Stimulated activated naive CD4-positive, alpha-beta T cell (primary cell): ENCODE data around the gene TSPAN15.
"Not testable (repeated sequence)": the region's sequence is repeated elsewhere in the genome, so short reads cannot be mapped to it uniquely, and the experiment has no call there.

Experiments
- DNase-seq, 6 experiments: peaks; one replicate each; lab custom pipeline; 2025; lab: John Stamatoyannopoulos, UW

TSPAN15 gene

DNA sequence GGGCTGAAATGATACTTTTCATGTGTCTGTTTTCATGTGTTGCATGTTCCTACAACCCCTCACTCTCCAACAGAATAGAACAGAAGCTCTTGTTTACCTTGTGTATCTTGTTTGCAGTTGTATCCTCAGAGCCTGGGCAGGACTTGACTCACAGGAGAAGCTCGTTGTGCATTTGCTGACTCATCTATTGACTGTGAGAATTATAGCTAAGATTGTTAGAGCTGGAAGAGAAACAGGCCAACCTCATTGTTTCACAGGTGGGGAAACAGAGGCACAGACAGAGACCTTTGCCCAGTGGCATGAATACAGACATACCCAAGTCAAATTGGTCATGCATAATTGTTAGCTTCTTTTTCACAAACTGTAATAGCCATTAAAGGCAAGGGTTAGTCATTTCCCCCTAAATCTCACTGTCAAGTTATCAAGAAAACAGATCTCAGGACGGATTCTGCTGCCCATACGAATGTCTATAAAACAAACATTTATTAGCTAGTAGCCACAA is 4.6 kb upstream of the TSPAN15 start:
- DNase-seq, result no peak

DNA sequence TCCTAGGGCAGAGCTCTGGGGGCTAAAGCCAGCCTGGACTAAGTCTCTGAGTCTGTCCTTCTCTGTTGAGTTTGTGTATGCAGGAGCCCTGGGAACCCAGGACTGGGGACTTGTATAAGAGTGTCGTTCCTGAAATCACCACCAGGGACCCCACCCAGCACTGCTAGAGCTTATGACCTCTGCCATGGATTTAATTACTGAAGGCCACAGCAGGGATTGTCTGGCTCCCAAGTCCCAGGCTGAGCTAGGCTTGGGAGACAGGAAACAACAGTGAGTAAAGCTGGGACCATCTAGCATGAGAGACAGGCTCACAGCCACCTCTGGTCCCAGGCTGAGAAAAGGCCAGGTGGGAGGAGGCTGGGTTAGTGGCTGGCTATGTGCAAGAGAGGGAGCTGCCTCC is 1.4 kb upstream of the TSPAN15 start:
- DNase-seq, result peak in 4 of 6 experiments; percentile 21 to 48 (median 34)

DNA sequence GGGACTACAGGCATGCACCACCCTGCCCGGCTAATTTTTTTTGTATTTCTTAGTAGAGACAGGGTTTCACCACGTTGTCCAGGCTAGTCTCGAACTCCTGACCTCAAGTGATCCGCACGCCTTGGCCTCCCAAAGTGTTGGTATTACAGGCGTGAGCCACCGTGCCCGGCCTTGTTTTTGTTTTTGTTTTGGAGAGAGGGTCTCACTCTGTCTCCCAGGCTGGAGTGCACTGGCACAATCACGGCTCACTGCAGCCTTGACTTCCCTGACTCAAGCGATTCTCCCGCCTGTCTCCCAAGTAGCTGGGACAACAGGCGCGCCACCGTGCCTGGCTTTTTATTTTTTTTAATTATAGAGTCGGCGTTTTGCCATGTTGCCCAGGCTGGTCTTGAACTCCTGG is 870 bp upstream of the TSPAN15 start:
- DNase-seq, result not testable (repeated sequence)

DNA sequence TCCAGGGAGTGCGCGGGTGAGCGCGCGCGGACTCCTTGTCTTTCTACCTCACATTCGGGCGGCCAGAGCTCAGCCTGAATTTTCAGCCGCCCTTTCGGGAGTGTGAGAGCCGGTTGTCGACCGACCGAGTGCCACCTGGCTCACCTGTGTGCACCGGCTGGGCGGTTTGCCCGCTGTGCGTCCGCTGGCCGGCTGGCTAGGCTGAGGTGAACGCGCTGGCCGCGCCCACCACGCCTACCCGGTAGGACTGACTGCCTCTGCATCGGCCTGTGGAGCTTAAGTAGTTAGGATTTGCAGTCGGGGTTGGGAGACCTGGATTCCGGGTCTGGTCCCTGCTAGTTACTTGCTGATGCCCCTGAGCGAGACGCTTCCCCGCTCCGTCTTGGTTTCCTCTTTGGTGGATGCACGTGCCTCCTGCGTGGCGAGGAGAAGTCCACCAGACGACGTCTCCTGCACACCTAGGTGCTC is 553 bp downstream of the TSPAN15 start:
- peak in 2 of 6 experiments; percentile 11 to 31 for DNase-seq

DNA sequence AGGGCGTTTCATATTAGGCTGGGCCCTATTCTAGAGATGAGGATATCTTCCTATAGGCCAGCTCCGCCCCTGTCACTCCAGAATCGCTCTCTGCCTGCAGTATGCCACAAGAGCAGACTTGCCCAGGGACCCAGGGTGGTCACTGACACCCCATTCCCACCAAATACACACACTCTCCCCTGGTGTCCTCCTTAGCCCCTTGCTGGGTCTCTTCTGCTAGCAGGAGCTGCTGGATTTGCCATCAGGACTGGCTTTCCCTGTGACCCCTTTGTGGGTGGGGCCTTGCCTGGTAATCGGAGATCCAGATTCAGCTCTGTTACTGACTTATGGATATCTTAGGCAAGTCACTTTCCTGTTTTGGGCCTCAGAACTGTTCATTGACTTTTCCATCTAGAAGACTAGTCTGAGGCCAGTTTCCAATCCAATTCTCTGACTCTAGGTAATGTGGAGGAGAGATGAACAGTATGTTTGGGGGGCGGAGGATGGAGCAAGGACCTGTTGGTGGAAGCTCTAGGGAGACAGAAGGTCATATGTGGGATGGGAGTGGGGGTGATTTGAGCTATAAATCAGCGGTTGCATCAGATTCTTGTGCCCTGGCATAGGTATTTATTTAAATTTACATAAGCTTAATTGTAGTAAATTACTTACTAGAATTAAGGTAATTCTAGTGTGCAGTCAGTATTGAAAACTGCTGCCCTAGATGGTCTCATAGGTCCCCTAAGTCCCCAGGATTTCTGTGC is 1.6 kb downstream of the TSPAN15 start:
- no peak for DNase-seq

DNA sequence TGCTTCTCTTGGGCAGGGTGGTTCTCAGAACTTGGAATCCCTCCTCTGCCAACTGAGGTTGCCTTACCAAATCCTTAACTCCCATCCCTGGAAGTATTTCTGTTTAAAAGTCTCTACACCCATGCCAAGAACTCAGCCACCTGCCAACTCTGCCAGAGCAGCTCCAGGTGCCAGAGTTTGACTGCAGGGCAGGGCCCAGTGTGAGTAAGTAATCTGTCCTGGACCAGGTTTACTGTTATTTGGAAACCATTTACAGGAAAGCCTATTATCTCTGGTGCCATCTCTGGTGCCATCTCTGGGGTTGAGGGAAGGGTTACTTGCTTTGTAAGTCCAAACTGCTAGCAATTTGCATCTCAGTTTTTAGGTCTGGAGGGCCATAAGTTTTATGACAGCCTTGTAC is 2.5 kb downstream of the TSPAN15 start:
- DNase-seq, result no peak

DNA sequence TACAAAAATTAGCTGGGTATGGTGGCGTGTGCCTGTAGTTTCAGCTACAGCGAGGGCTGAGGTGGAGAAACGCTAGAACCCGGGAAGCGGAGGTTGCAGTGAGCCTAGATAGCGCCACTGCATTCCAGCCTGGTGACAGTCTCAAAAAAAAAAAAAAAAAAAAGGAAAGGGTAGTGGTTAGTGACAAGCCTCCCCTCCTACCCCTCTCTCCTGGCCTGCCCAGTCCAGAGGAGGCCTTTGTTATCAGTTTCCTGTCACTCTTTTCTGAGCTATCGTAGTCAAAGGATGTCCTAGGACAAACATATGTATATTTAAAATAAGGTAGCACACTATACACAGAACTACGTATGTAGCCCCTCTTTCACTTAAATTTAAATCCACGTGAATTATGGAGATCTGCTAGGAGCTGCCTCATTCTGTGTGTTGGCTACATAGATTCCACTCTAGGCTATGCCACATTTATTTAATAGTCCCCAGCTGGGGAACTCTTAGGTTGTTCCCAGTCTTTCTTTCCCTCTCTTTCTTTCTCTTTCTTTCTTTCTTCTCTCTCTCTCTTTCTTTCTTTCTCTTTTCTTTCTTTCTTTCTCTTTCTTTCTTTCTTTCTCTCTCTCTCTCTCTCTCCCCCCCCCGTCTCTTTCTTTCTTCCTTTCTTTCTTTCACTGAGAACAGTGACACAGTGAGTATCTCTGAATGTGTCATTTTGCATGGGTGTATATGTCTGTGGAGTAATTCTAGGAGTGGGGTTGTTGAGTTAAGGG is 3.9 kb downstream of the TSPAN15 start:
- no peak for DNase-seq

DNA sequence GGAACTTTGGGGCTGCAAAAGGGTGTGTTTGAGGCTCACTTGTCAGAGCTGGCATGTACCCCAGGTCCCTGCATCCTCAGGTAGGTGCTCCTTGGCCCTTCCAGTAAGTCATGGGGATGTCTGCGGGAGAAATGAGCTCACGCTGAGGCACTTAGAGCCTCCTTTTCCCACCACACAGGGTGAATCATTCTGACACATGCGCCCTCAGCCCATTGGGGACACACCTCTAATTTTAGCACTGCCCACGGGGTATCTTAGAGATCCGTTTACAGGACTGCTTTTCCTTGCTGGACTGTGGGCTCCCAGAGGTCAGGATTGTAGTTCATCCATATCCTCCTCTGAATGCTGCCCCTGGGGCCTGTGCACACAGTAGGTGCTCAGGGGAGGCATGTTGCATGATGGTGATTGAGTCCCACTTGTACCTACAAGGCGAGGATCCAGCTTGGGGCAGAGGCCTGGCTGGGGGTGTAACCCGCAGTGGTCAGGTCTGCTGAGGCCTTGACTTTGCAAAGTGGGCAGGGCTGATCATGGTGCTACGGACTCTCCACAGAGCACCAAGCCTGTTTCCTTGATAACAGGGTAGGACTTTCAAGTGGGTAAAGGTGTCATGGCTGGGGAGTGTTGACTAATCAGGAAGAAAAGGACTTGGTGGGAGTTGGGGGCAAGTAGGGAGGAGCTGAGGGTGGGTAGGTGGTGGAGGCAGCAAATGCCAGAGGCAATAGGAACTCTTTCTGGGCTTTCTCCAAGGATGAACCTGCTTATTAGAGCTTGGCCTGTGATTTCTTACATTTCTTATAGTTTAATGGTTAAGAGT is 5.8 kb downstream of the TSPAN15 start:
- DNase-seq, result no peak

DNA sequence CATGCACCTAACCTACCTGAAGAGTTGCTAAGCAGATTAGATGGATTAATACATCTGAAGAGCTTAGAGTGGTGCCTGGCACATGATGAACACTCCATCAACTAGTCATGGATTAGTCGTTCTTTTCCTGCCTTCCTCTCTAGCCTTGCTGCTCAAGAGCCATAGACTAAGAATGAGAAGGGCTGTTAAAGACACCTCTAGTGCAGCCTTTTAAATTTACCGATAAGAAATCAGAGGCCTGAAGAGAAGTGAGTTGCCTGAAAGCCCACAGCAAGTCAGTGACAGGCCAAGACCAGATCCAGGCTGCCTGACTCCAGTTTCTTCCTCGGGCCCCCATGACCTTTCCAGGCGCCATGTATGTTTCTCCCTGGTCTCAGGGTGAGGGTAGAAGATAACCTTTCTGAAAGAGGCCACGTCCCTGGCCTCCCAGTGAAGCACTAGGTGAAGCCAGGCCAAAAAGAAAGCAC is 6.5 kb downstream of the TSPAN15 start:
- DNase-seq, result no peak

DNA sequence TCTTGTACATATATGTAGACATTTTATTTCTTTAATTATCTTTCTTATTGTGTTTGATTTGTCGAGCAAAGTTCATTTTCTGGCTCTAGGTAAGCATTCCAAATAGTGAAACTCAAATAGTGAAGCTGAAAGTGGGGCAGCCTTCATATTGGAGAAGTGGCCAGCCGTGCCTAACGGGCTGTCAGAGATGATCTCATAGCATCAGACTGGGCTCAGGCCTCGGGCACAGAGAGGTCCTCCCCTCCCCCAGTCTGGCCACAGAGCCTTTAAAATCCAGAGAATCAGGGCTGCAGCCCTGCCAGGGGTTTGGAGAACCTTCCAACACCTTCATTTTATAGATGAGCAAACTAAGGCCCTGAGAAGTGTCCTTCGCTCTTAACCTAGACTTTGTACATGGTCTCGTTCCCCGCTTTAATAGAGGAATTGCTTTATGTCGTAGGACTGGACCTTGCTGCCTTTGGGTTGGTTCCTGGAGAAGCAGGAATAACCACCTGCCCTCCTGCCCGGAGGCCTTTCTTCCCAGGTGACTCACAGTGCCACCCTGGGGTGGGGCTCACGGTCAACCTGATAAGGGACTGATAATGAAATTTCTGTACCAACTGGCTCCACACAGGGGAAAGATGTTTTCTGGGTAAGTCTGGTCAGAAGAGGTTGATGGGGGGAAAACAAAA is 7.3 kb downstream of the TSPAN15 start:
- DNase-seq, result no peak

DNA sequence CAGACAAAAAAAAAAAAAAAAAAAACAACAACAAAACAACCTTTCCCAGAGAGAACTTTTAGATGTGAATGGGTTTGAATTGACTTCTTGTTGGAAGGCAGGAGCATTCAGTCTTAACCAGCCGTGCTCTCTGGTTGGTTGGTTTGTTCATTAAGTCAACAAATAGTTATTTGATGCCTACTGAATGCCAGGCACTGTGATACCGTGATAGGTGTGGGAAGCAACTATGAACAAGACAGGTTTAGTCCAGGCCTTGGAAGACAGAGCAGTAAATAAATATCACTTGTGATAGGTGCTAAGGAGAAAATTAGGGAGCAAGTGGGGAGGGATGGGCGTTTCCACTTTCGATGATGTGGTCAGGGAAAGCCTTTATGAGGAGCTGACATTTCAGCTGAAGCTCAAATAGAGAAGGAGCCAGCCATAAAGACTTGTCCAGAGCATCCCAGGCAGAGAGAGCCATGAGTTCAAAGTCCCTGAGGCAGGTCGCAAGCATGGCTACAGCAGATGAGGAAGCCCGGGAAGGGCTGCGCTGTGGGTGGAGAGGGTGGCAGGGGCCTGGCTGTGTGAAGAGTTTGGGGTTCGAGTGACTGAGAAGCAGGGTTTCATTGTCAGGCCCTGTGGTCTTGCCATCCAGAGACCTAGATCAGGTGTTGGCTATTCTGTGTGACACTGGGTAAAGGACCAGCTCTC is 8.0 kb downstream of the TSPAN15 start:
- DNase-seq, result no peak

DNA sequence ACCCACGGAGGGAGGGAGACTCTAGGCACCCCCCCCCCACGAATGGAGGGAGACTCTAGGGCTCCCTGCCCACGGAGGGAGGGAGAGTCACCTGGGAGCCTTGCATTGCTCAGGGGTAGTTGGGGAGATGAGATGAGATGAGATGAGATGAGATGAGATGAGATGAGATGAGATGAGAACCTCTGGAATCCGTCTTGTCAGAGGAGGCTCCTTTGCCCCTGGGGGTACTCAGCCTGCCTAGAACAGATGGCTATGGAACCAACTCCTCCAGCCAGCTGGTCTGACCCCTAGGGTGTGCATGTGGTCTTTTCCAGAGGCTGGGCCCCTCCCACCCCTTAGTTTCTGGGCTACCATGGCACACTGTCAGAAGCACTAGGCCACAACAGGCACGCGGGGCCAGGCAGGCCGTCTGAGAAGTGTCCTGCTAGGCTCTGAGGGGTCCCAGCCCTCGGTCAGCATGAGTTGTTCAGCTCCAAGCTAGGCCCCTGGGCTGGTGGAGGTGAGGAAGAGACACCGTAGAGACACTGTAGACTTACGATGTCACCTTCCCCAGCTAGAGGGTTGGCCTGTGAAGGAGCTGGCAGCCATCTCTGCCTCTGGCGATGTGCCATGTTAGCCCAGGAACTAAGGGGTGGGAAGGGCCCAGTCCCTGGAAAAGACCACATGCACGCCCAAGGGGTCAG is 8.8 kb downstream of the TSPAN15 start:
- no peak for DNase-seq

DNA sequence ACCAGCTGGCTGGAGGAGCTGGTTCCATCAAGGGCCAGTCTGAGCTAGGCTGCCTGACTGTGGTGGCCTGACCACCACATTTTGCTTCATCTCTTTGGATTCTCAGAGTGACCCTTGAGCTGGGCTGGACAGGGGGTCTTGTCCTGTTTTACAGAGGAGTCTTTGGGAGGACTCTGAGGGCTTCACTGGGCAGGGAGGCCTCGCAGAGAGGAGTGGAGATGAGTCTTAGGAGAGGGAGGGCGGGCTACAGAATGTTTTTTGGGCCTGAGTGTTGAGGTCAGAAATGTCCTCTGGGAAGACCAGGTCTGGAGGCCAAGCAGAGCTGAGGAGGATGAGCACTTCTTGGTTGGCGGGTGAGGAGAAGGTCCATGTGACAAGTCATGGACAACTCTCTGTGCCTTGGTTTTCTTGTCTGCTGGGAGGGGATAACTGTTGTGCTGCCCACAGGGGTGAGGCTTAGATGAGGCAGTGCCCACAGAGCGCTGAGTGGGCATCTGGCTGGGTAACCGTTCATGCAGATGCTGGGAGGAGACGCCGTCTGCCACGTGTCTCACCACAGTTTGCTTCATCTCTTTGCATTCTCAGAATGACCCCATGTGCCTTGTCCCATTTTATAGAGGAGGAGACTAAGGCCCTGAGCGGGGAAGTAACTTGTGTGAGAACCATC is 9.4 kb downstream of the TSPAN15 start:
- no peak for DNase-seq

DNA sequence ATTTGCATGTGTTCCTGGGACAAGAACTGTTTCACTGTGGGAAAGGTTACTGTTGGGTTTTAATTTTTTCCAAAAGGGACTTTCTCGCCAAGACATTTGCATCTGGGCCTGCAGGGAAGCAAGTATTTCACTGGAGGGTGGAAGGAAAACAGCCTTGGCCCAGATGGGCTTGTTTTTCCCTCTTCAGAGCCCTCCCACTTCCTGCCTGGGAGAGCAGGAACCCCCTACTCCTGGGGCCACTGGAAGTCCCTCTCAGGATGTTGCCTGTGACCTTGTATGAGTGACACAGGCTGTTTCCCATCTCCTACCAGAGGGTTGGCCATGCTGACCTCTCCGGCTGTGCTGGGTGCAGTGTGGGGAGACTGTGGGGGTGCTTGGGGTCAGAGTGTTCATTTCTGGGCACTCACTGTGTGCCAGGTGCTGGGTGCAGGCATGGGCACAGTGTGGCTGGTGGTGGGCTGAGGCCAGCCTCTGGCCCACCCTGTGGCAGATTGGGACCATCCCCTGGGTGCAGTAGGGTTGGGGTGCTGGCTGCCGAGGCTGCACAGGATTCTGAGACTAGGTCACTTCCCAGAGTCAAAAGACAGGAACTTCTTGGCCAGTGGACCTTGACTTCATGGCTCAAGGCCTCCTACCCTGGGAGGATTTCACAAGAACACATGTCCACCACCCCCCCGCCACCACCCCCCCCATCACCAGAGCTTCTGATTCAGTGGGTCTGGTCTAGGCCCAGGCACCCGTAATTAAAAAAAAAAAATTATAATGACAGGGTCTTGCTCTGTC is 10.2 kb downstream of the TSPAN15 start:
- no peak for DNase-seq

DNA sequence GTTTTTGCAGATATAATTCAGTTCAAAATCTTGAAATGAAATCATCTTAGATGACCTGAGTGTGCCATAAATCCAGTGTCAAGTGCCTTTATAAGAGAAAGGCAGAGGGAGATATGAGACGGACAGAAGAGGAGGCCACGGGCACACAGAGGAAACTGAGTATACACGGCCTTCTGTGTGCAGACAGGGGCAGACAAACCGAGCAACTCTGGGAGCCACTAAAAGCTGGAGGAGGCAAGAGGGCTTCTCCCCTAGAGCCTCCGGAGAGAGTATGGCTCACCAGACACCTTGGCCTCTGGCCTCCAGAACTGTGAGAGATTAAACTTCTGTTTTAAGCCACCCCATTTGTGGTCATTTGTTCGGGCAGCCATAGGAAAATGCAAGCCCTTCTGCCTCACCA is 12.6 kb downstream of the TSPAN15 start:
- no peak for DNase-seq

DNA sequence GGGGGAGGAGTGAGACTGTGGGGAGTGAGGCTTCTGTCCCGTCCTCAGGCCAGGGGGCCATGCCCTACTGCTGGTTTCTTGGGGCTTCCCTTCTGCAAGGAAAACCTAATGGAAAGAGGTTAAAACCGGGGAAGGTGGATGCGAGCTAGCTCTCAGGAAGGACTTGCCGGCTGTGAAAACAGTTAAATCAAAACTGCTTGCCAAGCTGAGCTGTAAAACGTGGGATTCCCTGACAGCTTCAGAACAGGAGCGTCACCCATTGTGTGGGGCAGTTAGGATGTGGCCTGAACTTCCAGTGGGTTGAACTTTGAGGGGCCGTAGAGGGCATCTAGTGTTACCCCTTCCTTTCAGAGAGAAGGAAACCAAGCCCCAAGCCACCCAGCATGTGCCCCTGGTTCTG is 13.1 kb downstream of the TSPAN15 start:
- no peak for DNase-seq

DNA sequence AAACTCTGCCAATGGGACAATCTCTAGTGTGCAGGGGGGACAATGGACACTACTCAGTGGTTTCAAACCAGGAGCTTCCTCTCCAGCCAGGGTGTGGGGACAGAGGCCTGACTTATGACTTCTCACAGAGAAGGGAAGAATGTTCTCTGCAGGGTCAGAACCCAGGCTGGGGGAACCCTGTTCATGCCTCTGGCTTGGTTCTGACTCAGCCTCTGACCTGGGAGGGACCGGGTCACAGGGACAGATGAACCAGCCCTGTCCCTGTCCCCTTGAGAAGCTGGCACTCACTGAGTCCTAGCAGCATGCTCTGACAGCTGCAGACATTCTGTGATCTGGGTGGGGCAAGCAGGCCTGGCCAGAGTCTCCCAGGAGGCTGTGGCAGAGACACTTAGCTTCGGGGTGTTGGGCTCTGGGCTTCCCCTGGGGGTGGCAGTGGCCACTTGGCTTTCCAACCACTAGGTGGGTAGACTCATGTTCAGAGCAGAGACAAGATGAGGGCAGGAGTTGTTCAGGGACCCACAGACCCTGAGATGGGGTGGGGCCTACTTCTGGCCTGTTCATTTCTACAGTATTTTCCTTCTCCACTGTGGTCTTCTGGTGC is 13.6 kb downstream of the TSPAN15 start:
- no peak for DNase-seq

DNA sequence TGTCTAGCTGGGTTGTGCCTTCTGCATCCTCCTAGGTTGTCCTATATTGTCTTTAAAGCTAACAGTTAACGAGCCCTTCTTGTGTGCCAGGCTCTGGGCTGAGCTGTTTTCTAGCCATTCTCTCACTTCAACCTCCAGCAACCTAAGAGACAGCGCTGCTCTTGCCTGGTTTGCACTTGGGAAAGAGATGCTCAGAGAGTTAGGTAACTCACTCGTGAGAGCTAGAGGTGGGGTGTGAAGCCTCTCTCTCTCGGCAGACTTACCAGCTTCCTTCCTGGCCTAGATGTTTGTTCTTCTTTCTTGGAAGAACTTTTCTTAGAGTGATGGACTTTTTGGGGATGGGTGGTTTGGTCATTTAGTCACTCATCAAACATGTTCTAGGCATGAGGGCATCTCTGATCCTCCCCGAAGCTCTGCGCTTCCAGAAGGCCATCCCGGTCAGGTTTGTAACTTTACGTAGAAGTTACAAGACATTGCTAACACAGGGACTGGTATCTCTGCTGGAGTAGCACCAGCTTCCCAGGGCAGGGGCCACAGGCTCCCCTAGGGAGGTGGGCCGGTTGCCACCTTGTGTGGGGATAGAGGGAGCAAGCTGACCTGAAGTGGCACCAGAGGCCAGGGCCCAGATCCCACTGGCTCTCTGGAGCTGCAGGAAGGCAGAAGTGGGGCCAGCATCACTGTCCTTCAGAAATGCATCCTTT is 14.3 kb downstream of the TSPAN15 start:
- DNase-seq, result no peak
